Measurements from ENCODE around the gene SERBP1.
"Not testable (repeated sequence)": the region's sequence is repeated elsewhere in the genome, so short reads cannot be mapped to it uniquely, and the experiment has no call there.

Gene SERBP1

DNA sequence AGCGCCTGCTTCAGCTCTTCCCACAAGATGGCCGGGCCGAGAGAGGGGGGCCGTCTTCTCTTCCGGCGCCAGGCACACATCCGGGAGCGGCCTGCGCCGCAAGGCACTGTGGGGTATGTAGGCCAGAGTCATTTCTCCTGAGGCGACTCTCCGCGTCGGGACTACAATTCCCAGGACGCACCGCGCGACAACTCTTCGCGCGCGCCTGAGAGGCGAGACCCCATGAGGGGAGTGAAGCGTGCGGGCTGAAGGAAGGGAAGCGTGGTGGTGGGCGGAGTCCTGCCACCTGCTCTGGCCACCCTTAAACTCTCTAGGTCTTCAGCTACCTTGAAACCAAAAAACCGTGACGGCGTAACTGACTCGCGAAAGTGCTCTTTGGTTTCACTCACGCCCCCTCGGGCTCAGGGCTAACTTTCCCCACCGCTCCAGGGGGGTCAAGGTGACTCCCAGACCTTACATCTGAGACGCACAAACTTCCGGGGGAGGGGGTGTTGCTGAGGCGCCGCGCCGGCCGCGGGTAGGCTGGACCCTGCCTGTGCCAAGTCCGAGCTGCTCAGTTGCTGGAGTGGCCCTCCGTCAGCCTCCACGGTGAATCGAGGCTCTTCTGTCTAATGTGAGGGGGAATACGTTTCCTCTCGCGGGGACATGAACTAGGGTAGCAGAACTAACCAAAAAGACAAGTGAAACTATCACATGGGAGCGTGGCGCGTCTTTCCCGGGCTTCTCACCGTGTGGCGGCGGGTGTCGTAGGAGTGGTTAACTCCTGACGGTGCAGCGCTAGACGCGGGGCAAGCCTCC lies at the start of gene SERBP1:
Gene SERBP1, minus strand, starts transcription at position 45 of the 798 bp plus-strand sequence. CDS start 102 bp downstream, outside the sequence.
- DNase-seq: peak; percentile 75 to 97 (median 94)

DNA sequence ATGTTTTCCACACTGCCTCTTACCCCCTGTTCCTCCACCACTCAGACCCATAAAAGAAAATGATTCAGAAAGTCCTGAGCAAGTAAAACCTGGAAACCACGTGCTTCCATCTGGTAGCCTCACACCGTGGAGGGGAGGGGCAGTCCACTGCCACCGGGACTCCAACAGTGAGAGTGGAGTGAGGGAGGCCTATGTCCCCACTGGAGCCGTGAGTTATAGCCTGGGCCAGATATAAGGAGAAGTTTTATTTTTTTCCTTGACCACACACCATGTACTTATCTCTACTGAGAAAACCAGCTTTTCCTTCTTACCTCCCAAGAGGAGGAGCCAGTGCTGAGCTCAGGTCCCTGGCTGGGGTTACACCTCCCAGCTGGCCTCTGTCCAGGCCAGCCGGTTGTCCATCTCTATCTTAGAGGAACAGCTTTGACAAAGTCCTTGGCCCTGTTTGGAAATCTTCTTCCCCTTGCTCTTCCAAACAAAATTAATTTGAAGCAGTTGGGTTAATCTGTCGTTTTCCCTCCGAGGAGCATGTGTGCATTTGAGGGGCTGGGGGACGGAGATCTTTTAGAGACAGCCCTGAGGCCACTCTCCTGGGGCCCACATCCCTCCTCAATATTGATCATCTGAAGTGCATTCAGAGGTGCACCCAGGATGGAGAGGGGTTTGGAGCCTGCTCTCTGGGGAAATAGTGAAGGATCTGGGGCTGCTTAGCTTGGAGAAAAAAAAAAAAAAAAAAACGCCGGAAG lies 49.1 kb upstream of the SERBP1 start:
- peak in 4 of 58 donors; percentile 0 to 24 (median 4) for DNase-seq

DNA sequence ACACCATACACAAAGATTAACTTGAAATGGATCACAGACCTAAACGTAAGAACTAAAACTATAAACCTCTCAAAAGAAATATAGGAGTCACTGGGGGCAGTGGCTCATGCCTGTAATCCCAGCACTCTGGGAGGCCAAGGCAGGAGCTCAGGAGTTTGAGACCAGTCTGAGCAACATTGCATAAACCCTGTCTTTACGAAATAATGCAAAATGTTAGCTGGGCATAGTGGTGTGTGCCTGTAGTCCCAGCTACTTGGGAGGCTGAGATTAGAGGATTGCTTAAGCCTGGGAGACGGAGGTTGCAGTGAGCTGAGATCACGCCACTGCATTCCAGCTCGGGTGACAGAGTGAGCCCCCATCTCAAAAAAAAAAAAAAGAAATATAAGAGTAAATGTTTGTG lies 46.7 kb upstream of the SERBP1 start:
- DNase-seq: no peak

DNA sequence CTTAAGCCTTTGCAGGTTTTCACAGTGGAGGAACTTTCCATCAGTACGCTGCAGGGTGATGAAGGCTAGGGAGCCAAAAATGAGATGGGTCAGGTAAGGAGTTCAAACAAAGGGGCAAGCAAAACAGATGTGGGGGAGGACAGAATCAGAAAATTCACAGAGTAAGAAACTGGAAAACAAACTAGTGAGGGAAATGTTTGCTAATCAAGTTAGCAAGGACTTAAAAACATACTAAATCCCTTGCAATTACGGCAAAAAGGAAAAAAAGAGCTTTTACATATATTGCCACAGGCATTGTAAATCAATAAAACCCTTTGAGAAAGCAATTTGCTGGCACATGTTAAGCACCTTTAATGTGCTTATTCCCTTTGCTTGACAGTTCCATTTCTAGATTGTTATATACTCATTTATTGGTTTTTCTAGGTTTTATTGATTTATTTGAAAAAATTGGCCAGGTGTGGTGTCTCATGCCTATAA lies 45.8 kb upstream of the SERBP1 start:
- DNase-seq: no peak

DNA sequence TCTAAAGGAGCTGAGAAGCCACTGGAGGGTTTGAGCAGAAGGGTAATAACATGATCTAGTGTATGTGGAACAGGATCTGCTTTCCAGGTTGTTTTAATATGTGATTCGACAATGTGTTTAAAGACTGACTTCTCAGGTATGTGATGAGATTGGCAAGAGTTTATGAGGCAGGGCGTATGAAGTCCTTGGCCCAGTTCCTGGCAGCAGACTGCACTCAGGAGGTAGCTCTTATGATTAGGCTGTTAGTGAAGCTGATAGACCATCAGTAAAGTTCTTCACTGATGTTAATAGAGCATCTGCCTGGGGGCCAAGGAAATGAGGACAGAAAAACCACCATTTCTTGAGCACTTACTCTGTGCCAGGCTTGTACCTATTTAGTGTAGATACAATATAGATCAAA lies 41.9 kb upstream of the SERBP1 start:
- DNase-seq: no peak

DNA sequence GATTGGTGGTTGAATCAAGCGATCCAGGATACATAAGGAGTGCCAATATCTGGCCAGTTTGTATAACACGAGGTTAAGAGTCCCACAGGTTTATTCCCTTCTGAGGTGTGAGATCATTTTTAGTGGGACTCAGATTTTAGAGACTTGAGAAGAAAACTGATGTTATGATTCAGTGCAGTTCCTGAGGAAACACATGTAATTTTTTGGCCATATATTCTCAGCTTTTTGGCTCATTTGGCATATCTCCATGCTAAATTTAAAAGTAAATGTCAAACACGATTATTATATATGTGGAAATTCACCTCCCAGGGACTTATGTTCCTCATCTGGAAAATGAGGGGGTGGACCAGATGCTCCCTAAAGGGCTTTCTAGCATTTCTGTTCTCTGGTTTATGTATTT lies 39.2 kb upstream of the SERBP1 start:
- peak in 1 of 58 donors; percentile 15 for DNase-seq

DNA sequence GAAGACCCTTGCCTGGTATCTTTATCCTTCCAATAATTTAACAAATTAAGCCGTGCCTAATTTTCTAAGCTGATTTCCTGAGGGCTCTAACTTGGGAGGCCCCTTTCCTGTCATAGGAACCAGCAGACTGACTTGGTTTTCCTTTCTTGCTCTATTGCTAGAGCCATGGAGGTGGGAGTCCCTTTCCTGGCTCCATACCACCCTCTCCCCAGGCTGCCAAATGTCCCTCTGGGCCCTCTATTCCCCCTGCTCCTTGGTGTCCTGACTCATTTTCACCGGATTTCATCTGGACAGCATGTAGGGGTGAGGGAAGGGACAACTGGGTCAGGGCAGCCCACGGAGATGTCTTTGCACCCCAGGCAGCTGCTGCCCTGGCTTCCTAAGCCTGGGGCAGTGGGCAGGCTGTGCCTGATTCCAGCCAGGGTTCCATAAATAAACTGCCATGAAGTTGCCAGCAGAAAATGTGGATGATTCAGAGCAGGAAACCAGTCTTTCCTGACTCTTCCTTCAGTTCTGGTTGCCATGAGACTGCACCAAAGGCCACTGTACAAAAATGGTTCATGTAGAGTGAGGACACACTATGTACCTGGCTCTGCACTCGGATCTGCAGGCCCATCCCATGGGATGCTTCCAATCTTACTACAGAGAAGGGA lies 38.0 kb upstream of the SERBP1 start:
- DNase-seq: peak in 8 of 58 donors; percentile 1 to 19 (median 7)

DNA sequence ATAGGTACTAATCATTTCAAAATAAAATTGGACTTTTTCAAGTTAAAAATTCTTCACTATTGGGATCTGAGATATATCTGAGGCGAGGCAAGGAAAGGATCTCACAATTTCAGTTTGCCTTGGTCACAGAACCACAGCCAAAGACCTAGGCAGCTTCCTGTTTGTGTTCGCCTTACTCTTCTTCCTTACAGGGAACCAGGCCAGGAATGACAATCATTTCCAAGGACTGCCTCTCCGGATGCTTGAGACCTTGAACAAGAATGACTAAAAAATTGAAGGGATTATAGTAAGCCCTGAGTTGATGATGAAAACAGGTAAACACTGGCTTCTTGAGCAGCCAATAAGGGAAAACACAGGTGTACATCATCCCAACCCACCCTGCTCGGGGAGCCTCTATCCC lies 35.2 kb upstream of the SERBP1 start:
- no peak for DNase-seq

DNA sequence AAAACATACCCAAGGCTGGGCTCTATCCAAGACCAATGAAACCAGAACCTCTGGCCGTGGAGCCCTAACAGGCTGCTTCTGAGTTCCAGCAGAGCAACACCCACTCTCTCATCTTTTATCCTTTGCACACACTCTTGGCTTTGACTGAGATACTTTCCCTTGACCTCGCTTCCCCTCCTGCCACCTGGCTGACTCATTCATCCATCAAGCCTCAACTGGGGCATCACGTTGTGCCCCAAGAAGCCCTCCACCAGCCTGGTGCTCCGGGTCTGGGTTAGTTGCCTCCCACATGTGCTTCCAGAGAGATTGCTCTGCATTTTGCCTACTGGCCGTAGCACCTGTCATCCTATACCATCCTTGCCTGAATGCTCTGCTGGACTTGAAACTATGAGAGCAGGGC lies 34.5 kb upstream of the SERBP1 start:
- no peak for DNase-seq

DNA sequence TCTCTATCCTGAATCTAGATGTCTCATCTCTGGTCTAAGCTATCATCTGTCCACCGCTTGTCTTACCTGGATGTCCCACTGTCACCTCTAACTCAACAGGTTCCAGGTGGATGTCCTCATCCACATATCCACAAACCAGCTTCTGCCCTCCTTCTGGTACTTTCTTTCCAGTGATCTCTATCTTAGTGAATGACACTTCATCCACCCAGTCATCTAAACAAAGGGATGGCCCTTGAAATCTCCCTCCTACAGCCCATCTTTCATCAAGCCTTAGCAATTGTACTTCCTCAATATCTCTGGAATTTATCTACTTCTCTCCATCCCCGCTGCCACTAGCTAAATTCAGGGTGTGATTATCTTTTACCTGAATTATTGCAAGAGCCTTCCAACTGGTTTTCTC lies 33.9 kb upstream of the SERBP1 start:
- DNase-seq: no peak

DNA sequence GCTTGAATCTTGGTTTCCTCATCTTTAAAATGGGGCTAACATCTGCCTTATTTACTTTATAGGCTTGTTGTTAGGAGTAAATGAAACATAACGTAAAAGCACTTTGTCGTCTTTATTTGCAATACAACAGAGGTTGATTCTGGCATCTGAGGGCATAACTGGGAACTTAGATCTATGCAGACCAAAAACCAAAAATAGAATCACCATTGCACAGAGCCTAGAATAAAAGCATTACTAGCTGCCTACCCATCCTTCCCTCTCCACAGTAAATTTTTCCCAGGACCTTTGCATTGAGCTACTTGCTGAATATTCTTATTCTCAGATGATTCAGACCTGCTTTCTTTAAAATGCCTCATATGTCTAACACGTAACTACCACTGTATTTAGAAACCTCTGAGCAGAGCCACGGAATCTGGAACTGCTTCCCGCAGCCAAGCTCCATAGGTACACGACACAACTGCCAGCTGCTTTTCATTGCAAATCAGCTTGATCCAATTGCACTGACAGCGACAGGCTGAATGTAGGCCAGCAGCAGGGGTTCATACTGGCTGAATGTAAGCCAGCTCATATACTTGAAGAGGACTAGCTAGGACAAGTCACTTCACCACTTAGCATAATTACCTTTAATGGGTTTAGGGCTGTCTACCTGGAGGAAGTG lies 33.2 kb upstream of the SERBP1 start:
- peak in 15 of 58 donors; percentile 1 to 46 (median 10) for DNase-seq

DNA sequence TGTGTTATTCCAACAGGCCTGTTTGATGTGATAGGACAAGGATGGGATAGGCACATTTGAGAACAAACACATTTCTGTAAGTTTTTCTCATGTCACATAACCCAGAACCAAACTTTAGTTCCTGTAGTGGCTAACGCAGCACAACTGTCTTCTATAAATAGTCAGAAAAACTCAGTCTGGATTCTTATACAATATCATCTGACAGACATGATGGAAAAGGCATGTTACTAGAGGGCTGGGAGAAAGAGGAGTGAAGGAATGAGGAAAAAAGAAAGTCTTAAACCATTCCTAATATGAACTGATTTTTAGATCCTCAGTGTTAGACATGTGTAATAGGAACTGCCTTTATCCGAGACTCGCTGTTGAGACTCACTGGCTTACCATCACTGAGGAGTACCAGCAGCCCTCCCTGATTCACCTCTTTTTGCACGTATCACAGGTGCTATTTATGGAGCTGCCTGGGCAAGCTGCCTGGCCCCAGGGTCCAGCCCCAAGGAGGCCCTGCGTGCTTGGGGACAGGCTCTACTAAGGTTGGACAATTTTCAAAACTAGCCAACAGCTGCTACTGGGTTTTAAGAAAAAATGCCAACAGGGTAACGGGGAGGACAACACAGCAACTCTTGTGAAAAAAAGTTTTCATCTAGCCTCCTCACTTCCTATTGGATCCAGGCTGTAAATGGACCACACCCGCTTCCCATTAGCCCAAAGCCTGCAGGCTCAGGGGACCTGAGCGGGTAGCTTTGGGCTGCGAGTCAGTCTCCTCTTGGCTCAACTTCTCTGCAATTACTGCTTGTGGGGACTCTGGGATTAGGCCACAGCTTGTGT lies 30.7 kb upstream of the SERBP1 start:
- peak in 1 of 58 donors; percentile 14 for DNase-seq

DNA sequence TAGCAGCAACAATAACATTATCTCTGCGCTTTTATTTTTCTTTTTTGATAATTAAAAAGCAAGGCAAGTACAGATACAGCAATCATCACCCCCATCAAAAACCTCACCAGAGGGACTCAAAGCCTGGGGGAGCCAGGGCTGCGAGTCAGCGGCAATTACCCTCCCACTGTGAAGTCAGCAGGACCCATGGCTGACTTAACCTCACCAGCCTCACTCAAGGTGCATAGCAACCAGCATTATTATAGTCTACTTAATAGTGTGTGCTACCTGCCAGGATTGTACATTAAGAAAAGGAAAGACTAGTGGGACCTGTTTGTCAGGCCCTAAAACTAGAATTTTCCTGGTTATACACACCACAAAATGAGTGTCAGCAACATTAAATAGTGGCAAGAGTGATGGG lies 28.9 kb upstream of the SERBP1 start:
- DNase-seq: no peak

DNA sequence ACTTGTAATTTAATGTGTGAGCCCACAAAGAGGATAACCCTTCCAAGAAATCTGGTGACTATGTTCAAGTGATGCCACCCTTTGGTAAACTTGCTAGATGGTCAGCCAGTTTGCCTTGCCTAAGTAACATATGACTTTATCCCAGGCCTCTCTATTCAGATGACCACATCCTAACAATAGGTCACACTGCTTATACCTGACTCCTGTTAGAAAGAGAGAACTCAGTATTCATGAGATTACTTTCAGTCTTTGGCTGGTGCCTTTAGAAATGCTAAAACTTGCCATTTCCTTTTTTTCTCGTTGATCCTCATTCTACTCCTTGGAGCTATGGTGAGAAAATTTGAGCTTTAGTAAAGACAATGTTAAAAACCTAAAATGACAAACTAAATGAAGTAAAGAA lies 28.5 kb upstream of the SERBP1 start:
- no peak for DNase-seq

DNA sequence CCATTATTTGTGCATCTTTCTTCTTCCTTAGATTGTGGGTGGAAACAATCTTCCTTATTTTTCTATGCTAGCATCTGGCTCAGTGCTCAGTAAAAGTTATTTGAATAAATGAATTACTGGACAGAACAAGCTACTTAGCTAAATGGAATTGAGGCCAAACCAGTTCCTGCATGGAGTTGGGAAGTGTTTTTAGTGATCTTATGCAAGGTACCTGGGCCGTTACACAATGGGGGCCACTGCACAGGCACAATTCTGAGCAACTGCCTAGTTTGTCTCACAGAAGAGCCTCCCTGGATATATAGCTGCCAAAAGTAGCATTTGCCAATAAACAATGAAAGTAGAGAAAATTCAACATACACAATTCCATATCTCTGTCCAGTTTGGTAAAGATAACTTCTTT lies 27.0 kb upstream of the SERBP1 start:
- no peak for DNase-seq

DNA sequence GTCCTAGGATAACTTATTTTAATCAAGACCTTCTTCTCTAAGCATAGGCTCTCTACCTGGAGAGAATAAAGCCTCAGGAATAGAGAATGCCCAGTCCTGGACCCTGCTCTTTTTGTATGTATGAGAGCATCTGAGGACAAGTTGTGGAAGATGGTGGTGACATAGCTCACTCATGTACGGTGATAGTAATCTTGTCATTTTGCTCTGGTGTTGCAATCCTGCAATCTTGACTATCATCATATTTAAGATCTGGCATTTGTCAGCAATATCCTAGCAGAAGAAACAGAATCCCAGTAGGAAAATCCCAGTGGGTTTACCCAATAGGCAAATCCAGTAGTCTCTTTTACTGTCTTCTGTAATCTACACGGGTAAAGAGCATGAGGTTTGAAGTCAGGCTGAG lies 21.6 kb upstream of the SERBP1 start:
- DNase-seq: no peak

DNA sequence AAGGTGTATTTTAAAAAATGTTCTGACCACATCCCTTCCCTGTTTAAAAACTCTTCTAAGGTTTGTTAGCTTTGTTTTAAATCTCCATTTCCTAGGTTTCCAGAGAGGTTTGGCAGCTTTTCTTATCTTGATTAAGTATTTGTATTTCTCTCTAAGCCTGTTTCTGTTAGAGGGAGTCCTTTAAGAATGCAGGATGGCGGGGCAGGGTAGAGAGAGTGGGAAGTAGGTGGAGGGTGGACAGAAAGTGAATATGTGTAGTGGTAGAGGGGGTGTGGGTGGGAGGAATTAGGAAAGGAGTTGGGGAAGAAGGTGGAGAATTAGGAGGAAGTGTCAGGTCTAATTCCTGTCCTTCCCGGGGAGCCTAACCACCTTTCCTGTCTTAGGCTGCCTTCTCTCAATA lies 21.2 kb upstream of the SERBP1 start:
- no peak for DNase-seq

DNA sequence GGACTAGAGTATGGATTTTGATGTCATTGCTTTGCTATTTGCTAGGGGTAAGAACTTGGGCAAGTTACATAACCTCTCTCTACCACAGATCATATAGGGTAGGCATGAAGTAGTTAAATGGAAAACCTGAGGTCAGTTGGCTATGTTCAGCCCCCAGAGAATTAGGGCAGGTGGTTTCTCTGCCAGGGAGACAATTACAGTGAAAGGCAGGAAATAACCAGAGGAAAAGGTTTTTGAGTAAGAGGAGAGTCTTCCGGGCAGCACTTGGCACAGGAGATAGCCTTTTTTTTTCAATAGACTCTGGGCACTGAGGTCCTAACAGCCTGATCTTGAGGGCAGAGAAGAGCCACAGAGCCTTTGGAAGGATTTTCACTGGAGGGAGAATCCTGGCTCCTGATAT lies 16.7 kb upstream of the SERBP1 start:
- peak in 3 of 58 donors; percentile 1 to 17 (median 8) for DNase-seq

DNA sequence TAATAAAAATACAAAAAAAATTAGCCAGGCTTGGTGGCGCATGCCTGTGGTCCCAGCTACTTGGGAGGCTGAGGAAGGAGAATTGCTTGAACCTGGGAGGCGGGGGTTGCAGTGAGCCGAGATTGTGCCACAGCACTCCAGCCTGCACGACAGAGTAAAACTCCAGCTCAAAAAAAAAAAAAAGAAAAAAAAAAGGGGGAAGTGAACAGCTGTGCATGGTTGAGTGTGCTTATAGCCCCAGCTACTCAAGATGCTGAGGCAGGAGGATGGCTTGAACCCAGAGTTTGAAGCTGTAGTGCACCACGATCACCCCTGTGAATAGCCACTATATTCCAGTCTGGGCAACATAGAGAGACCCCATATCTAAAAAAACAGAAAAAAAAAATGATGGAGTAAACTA lies 15.8 kb upstream of the SERBP1 start:
- DNase-seq: not testable (repeated sequence)

DNA sequence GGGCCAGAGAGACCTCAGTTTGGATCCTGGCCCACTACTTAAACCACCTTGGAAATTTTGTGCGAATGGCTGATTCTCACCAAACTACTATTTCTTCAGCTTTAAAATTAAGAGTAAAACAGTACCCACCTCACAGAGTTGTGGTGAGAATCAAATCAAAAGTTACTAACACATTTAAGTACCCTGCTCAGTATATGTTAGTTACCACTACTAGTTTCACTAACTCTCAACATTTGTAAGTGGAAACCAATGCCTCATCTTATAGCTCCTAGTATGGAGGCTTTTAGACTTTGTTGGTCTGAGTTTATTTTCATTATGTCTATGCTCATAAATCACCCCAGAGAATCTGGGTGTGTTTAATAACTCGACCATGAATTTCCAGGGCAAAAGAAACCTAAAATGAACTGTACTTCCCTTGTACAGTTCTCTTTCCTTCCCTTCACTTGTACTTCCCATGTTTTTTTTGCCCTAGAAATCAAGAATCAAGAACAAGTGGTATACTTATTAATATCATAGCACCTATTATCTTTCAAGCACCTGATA lies 11.6 kb upstream of the SERBP1 start:
- DNase-seq: no peak

Measured in anterior cingulate cortex (tissue), 58 donors.